T-helper 22 cell (primary cell): ENCODE results near the gene CLIP1.

Source experiments
- DNase-seq: peaks from one replicate; pipeline ENCODE4 v3.0.0-alpha.2; 2020; ENCODE audit warnings: low read depth

The CLIP1 gene

GRCh38 chr12:122355706-122356105 is 66.8 kb downstream of the CLIP1 start:
- no peak for DNase-seq

- DNase-seq = no peak
Measured at GRCh38 chr12:122354958-122355641, 67.4 kb downstream of the CLIP1 start.

- DNase-seq = no peak
Measured at GRCh38 chr12:122352394-122352793, 70.1 kb downstream of the CLIP1 start.

- DNase-seq = no peak
Measured at GRCh38 chr12:122350141-122350848, 72.2 kb downstream of the CLIP1 start.

GRCh38 chr12:122349078-122349477 is 73.4 kb downstream of the CLIP1 start:
- no peak for DNase-seq

- no peak for DNase-seq
Measured at GRCh38 chr12:122348505-122348904, 74.0 kb downstream of the CLIP1 start.

- DNase-seq = no peak
Measured at GRCh38 chr12:122346054-122346453, 76.4 kb downstream of the CLIP1 start.

- no peak for DNase-seq
Measured at GRCh38 chr12:122345042-122345441, 77.4 kb downstream of the CLIP1 start.

GRCh38 chr12:122336015-122336946 is 86.2 kb downstream of the CLIP1 start:
- DNase-seq = no peak

- no peak for DNase-seq
Measured at GRCh38 chr12:122333142-122334087, 89.1 kb downstream of the CLIP1 start.

GRCh38 chr12:122327494-122328385 is 94.7 kb downstream of the CLIP1 start:
- DNase-seq = no peak

GRCh38 chr12:122327014-122327413 is 95.5 kb downstream of the CLIP1 start:
- DNase-seq = no peak

GRCh38 chr12:122326586-122326985 is 95.9 kb downstream of the CLIP1 start:
- no peak for DNase-seq

GRCh38 chr12:122323311-122324019 is 99.0 kb downstream of the CLIP1 start:
- no peak for DNase-seq

GRCh38 chr12:122322501-122322900 is 100.0 kb downstream of the CLIP1 start:
- no peak for DNase-seq

- no peak for DNase-seq
Measured at GRCh38 chr12:122318607-122319605, 103.6 kb downstream of the CLIP1 start.

GRCh38 chr12:122312926-122313325 is 109.5 kb downstream of the CLIP1 start:
- DNase-seq = no peak

- no peak for DNase-seq
Measured at GRCh38 chr12:122311696-122312095, 110.8 kb downstream of the CLIP1 start.
